Stimulated activated CD4-positive, alpha-beta T cell treated with anti-CD3 and anti-CD28 coated beads, Interleukin-12 subunit alpha, Interleukin-12 subunit beta, amount 100 ng/mL, for 24 hours (primary cell): ENCODE measurements around the gene KLHL14.
"Not testable (repeated sequence)": the region's sequence is repeated elsewhere in the genome, so short reads cannot be mapped to it uniquely, and the experiment has no call there.

Experiments used
- DNase-seq, 2 experiments: peaks; one replicate each; pipeline ENCODE4 v3.0.0-alpha.2; 2020; ENCODE audit warnings: low read depth in 2 of 2

Gene KLHL14

DNA sequence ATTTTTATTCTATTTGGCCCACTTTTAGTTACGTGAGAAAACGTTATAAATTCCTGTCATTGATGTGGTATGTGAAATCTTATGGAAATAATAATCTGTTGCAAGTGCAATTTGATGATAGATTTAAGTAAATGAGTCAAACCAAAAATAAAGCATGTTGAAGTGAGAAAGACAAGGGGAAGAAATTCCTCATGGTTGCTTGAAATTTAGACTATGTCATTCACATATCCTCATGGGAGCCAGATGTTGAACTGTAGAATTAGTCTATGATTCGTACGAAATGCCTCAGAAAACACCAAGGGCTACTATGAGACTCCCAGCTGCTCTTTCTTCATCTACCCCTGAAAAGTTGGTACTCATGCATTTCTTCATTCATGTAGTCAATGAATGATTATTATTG lies 55.7 kb downstream of the KLHL14 start:
- DNase-seq, result no peak

DNA sequence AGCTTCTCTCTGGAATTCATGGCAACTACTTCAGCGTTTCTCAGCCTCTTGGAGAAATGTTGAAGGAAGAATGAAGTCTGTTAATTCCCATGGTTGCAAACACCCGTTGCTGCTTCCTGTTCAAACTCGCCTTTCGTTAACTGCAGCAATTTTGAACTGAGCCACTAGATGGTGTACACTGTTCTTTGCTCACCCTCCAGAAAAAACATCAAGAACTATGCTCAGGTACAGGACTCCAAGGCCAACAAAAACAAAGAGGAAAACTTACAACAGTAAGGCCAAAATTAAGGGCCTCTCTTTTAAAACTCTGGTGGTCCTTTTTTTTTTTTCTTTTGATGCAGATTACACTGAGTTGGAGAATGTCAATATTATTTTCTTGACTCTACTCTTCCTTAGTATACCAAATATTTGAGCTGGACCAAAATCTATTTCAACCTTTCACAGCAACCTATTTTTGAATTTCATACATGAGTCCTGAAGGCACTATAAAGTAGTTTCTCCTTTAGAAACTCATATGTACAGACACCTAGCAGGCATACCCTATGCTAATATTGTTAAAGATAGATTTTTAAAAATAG lies 58.2 kb downstream of the KLHL14 start:
- DNase-seq, result peak in 1 of 2 experiments; percentile 1

DNA sequence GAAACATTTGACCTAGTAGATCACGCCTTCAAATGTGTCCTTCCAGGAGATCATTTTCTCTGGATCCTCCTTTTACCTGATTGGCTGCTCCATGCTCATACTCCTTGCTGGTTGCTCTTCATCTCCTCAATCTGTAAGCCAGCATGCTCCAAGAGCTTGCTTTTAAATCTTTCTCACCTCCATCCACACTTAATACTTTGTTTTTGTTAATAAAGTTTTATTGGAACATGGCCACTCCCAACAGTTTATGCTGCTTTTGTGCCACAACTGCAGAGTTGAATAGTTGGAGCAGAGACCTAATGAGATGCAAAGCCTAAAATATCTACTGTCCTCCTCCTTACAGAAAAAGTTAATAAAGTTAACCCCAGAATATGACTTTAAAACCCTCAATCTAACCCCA lies 60.0 kb downstream of the KLHL14 start:
- DNase-seq, result no peak

DNA sequence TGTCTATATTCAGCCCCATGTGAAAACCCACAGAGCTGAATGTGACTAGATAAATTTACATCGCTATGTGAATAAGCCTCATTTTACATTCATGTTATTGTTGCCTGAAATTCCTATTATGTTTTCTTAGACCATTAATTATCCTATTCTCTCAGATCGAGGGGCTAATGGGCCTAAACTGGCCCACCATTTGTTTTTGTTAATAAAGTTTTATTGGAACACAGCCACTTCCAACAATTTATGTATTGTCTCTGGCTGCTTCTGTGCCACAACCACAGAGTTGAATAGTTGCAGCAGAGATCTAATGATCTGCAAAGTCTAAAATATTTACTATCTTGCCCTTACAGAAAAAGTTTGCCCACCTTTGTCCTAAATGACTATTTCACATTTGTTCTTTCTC lies 61.0 kb downstream of the KLHL14 start:
- DNase-seq, result no peak

DNA sequence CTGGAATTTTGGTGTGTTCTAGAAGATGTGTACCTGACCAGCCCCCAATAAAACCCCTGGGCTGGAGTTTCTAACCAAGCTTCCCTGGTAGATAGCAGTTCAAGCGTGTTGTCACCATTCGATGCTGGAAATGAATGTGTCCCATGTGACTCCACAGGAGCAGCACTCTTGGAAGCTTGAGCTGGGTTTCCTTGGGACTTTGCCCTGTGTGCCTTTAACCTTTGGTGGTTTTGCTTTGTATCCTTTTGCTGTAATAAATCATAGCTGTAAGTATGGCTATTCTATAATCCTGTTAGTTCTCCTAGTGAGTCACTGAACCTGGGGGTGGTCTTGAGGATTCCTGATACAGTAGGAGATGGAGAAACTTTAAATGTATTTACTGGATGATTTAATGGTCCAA lies 65.2 kb downstream of the KLHL14 start:
- DNase-seq, result no peak

DNA sequence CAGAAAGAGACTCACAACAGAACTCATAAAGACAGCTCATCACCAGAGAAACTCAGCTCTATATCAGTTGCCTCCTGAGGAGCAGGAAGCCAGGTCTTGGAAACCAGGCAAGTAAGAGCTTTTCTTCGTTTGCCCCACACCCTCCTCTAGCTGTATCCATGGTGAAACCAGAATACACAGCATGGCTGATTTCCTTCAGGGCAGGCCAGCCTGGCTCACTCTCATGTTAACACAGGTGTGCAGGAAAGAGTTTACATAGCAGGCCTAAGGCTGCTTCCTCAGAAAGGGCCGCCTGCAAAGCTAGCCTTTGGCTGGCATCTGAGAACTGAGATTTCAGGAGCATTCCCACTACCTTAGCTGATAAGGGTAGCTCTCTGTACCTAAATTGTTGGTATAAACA lies 65.7 kb downstream of the KLHL14 start:
- no peak for DNase-seq

DNA sequence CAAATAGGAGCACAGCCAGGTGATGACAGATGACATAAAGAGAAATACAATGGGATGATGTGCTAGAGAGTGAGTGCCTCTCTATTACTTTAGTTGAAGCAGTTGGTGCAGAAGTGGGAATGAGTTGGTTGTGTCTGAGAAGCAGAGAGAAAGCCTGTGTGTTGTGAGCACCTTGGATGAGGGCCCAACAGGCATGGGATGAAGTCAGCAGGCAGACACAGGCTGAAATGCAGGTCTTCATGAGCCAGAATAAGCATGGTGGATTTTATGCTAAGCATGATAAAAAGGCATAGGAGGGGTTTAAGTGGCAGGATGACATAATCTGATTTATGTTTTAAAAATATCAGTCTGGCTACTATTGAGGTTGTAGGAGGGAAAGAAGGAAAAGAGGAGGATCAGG lies 71.5 kb downstream of the KLHL14 start:
- DNase-seq, result no peak

DNA sequence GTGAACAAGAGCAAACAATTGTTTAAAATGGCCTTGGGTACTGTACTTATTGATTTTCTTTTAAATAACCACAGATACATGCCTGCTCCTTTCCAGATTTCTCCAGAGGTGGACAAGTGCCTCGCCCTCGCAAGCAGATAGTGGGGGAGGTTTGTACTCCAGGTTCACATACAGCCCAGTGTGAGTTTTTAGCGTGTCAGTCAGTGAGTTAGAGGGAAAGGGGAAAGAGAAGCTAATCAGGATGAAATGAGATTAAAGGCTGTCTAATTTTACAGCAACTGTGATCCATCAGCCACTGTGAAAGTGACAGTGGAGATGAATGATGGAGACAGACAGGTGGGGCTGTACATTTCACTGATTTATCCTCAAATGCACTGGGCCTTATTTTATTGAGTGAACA lies 74.7 kb downstream of the KLHL14 start:
- no peak for DNase-seq

DNA sequence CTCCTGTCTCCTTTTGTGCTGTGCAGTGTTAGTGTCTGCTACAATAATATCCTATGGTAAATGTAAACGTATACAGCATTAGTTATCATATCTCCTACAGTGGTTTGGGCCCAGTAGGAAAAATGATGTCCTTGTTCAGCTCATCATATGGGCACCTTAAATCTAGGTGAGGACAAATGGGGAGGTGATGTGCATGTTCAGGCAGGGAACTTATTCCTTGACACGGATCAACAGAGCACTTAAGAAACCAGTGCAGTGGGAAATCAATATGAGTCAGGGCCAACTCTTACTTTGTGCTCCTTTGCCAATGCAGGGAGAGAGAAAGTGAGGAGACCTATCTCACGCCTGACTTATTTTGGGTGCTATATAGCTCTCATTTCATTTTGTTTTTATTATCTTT lies 76.4 kb downstream of the KLHL14 start:
- no peak for DNase-seq

DNA sequence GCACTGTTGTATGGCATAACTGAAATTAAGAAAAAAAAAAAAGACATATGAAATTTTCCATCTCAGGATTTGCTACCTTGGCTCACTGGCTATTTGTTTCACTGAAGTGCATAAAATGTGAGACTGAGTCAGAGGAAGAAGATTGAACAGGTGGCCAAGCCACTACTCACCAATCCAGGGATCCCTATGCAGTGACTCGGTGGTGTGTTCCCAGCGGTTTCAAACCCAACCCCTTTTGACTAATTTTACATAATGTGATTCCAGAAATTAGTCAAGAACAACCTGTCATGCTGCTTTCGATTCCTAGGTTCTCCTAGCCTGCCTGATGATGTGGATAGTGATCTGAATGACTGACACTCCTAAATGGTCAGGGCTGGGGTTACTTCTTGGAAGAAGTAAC lies 77.3 kb downstream of the KLHL14 start:
- no peak for DNase-seq

DNA sequence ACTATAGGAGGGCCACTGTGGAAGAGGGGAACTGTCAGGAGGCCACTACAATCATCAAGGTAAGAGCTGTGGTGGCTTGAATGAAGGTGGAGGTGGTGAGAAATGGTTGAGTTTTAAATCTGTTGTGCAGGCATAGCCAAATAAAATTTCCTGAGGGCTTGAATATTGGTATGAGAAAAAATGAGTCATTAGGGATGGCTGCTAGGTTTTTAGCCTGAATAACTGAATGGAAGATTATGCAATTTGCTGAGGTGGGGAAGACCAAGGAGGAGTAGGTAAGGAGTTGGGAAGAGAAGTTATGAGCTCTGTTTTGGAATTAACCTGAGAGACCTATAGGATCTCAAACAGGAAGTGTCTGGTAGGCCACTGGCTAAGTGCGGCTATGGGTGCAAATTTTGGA lies 84.0 kb downstream of the KLHL14 start:
- no peak for DNase-seq

DNA sequence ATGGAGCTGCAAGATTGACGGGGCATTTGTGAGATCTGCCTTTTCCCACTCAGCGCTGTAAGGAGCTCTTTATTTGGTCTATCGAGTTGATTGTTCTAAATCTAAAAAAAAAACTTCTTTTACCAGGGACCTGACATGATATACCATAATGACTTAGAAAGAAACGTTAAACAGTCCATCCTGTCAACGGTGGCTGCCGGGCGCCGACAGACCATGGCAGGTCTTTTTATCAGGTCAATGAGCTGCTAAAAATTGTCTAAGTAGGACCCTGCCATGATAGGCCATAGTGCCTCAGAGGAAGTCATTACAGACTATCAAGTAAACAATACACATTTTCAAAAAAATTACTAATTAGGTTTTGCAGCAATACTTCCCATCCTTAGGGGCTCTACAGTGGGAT lies 87.9 kb downstream of the KLHL14 start:
- no peak for DNase-seq

DNA sequence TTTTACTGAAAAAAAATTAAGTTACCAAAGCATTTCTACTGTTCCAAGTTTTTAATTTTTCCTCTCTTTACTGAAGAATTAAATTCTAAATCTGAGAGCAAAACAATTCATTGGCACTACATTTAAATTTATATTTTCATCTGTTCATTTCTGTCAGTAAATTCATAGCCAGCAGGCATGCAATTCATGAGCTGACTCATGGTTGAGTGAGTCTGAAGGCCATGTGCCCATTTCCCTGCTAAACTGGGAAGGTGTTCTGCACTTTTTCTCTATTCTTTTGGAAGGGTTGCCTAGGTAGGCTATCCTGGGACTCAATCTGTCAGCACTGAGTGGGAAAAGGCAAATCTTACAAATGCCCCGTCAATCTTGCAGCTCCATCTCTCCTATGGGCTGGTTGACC lies 88.7 kb downstream of the KLHL14 start:
- DNase-seq, result no peak

DNA sequence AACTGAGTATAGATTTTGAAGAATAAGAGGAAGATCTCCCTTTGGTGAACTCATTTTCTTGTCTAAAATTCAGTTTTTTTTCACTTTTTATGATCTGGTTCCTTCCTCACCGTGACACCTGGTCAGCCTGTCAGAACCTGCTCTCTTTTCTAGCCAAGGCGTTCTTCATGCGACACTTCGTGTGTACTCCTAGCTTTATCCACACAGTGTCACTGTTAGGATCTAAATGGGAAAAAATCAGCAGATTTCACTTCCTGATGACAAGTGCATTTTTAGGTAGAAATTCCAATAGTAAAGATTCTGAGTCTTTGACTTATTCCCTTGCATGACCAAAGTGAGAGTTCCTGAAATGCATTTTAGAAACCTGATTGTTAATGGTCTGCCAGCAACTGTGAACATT lies 89.8 kb downstream of the KLHL14 start:
- no peak for DNase-seq

DNA sequence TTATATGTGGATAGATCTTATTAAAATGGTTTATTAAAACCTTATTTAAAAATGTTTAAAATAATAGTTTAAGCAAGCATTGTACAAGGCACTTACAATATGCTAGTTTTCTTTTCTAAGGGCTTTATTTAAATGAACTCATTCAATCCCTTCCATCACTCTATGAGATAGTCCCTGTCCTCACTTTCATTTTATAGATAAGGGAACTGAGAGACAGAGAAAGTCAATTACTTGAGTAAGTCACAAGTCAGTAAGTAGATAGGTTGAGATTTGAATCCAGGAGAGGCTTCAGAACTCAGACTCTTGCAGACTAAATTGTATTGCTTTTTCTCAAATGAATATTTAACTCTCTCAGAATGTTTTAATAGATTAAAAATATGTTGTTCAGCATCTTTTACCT lies 95.2 kb downstream of the KLHL14 start:
- no peak for DNase-seq

DNA sequence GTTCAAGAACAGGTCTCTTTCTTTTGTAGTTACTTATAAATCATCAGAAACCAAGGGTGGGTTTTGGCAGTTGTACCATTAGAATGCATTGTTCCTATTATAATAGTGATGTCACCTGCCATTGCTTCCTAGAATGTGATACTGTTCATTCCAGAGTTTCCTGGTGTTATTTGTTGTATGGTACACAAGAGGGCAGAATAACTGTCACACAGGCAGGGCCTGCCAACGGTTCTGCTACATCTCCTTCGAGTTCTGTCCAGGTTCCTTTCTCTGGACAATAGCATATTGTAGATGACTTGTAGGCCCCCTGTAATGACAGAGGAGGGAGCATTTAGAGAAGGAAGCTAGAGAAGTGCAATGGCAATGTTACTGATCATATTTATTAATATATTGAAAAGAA lies 98.3 kb downstream of the KLHL14 start:
- DNase-seq, result no peak

DNA sequence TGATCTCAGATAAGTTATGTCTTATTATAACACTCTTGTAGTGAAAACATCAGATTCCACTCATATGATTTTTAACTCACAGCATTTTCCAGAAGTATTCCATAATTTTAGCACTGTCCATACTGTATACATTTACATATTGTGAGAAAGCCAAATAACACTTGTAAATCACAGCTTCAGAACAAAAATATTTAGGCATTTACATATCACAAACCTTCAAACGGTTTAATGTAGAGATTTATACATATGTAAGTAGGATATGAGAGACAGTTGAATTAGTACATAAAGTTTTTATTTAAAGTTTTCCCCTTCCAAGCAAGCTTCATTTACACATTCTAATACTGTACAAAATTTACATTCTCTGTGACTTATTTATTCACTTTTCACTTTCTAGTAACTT lies 100.4 kb downstream of the KLHL14 start:
- no peak for DNase-seq

DNA sequence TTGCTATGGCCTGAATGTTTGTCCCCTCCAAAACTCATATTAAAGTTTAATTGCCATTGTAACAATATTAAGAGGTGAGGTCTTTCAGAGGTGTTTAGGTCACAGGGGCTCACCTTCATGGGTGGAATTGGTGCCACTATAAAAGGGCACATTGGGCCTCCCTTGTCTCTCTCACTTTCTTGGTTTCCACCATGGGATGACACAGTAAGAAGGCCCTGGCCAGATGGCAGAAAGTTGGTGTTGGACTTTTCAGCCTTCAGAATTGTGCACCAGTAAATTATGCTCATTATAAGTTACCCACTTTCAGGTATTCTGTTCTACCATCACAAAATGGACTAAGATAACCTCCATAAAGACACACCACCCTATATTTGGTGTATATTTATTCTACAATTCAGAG lies 102.1 kb downstream of the KLHL14 start:
- no peak for DNase-seq

DNA sequence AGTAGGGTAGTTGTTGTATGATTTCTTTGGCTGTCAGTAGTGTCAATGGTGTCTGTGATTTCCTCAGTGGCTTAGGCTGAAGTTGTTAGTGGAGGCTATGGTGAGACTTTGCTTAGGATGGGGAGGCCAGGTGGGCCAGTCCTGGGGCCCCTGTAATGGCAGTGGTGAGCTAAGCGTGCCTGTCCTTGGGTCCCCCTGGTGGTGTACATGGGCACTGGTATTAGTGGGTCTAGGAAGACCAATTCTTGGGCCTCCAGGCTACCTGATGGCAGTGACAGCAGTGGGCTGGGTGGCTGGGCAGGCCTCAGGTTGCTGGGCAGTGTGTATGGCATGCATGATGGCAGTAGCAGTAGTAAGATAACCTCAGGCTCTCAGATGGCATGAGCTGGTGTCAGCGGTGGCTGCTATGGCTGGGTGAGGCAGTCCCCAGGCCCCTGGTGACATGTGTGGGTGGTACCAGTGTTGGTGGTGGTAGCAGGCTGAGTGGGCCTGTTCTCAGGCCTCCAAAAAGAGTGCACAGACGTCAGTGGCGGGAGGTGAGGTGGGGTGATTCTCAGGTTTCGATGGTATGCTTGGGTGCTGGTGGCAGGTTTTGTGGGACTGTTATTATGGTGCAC lies 103.2 kb downstream of the KLHL14 start:
- no peak for DNase-seq

DNA sequence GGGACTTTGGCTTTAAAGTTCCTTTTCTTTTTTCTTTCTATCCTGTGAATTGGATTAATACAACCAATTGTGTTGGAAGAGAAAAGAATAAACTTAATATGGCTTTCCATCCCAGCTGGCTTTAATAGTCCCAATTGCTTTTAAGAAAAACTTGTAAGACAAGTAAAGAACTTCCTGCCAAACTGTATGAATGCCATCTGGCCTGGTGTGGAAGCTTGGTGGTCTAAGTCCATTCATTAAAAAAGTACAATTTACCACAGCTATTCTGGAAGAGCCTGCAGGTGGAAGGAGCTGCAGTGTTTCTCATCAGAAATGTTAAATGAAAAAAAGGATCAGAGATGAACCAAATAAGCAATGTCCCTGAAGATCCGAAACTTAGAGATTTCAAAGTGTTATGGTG lies 103.9 kb downstream of the KLHL14 start:
- DNase-seq, result no peak

DNA sequence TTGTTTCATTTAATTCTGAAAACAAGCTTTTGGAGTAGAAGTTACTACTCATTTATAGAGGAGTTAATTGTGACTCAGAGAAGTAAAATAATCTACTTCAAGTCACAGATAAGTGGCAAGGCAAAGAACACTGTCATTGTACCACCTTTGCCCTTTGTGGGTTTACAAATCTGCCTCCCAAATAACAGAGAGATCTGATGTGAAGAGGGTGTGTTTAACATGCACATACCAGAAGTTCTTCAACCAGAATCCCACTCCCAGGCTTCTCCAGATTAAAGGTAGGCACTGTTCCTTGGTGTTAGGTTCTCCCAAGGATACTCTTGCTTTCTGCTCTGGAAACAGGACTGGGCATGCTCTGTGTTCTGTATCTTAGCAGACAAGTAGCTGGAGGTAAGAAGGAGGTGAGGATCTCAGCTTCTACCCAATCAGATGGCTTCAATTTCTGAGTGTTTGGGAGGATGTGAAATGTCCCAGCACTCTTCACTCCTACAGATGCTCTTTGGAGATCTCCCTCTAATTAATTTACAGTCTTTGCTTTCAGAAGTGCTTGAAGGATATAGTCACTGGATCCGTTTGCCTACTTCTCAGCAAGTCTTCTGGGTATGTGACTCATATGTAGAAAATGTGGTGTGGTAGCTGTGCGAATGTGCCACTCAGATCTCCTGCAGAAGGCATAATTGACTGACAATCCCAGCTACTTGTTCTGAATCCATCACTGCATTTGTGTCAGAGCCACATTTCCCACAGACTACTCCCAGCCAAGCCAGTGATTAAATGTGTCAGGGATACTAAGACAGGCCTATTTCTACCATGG lies 111.1 kb downstream of the KLHL14 start:
- DNase-seq, result no peak

DNA sequence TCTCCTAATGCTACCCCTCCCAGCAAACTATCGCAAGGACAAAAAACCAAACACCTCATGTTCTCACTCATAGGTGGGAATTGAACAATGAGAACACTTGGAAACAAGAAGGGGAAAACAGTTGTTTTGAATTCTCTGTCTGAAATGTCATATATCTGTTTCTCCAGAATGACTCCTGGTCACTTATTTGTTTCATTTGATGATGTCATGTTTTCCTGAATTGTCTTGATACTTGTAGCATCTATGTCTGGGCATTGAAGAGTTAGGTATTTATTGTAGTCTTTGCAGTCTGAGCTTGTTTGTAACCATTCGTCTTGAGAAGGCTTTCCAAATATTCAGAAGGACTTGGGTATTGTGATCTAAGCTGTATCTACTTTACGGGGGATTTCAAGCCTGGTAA lies 118.3 kb downstream of the KLHL14 start:
- not testable (repeated sequence) for DNase-seq

DNA sequence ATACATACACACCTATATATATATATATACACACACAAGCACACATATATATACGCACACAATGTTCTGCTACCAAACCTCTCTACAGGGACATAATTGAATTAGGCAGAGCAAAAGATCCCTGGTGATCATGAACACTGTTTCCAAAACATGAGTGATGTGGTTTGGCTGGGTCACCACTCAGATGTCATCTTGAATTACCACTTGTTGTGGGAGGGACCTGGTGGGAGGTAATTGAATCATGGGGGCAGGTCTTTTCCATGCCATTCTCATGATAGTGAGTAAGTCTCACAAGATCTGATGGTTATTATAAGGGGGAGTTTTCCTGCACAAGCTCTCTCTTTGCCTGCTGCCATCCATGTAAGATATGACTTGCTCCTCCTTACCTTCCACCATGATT lies 135.2 kb downstream of the KLHL14 start:
- not testable (repeated sequence) for DNase-seq
